Ovary (tissue), 3 donors: ENCODE measurements around the gene IGFBP7.

Source experiments
- EP300 ChIP-seq: sonication (generic); formaldehyde crosslinking; IDR thresholded peaks from one replicate; pipeline ENCODE4 v1.6.1; 2017; ENCODE audit warnings: antibody characterized with exemption
- TF ChIP-seq, protein P1 (sequence below), 3 donors: fragments of 450-650 bp in 2 of 3; fragments of 200-600 bp in 1 of 3; IDR thresholded peaks; one replicate each; pipeline versions ENCODE4 v1.5.1 to v1.8.0; 2016 to 2022; ENCODE audit warnings: antibody characterized with exemption in 3 of 3, mild to moderate bottlenecking in 1 of 3
- donor health status: DM: no; HTN: no; CAD: no.

DNA sequence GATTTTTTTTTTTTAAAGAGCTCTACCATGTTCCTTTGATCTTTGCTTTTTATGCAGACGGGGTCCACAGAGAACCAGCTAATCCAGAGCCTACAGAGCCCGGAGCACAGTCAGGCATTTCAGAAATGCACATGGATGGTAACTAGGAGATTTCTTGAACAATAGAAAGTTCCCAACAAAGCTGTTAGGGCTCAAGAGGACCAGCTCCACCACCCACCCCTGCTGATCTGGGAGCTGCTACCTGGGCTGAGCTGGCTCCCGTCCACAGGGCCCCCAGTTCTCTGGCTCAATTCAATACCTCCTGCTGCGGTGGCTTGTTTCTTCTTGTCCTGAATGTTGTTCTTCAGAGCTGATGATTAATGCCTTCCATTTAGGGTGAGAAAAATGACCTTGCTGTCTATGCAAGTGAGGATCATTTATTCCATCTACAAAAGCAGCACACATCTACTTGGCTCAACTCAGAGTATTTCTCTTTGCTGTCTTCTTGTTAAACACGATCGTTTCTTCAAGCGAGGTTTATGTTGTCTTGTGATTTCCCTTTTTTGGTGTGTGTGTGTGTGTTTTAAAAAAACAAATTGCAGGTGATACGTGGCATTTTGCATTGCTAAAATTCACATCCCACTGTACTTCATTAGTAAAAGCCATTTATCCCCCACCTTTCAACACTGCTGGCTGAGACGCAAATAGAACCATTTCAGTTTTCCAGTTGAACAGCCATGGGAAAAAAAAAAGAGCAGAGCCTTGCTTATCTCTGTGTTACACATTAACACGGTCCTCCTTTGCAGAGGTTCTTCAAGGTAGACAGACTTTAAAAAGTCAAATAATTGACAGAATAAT lies 31.3 kb downstream of the IGFBP7 start:
- TF ChIP-seq, protein P1, sequence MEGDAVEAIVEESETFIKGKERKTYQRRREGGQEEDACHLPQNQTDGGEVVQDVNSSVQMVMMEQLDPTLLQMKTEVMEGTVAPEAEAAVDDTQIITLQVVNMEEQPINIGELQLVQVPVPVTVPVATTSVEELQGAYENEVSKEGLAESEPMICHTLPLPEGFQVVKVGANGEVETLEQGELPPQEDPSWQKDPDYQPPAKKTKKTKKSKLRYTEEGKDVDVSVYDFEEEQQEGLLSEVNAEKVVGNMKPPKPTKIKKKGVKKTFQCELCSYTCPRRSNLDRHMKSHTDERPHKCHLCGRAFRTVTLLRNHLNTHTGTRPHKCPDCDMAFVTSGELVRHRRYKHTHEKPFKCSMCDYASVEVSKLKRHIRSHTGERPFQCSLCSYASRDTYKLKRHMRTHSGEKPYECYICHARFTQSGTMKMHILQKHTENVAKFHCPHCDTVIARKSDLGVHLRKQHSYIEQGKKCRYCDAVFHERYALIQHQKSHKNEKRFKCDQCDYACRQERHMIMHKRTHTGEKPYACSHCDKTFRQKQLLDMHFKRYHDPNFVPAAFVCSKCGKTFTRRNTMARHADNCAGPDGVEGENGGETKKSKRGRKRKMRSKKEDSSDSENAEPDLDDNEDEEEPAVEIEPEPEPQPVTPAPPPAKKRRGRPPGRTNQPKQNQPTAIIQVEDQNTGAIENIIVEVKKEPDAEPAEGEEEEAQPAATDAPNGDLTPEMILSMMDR (IDR thresholded peaks at IDR 0.05) = no peak
- TF ChIP-seq EP300 = no peak
